Smooth muscle cell (in vitro differentiated cells): ENCODE results near the gene CRB3. TPM values are rescaled to one million over a fixed set of nuclear protein-coding genes. Genes with fewer than 3 reads are reported as not detected.

Source experiments
- DNase-seq: peaks from one replicate; lab custom pipeline; 2025; ENCODE audit not compliant: unreplicated experiment; lab: John Stamatoyannopoulos, UW
- H2AFZ ChIP-seq: fragments of 200-600 bp; sonication (generic); 2 replicates; pipeline ENCODE4 v1.6.0; 2016; ENCODE audit warnings: antibody characterized with exemption, low read depth, mild to moderate bottlenecking
- H3F3A ChIP-seq: fragments of 200-600 bp; sonication (generic); 2 replicates; pipeline ENCODE4 v1.6.0; 2017; ENCODE audit warnings: antibody characterized with exemption, low read depth
- H3K27ac ChIP-seq: fragments of 200-600 bp; sonication (generic); 2 replicates; pipeline ENCODE4 v1.5.1; 2016; ENCODE audit warnings: low read depth, mild to moderate bottlenecking
- H3K27me3 ChIP-seq: fragments of 200-600 bp; sonication (generic); 2 replicates; pipeline ENCODE4 v1.6.1; 2016; ENCODE audit warnings: low read depth, mild to moderate bottlenecking
- H3K36me3 ChIP-seq: fragments of 200-600 bp; sonication (generic); 2 replicates; pipeline ENCODE4 v1.5.1; 2016; ENCODE audit warnings: low read depth
- H3K4me1 ChIP-seq: fragments of 200-600 bp; sonication (generic); 2 replicates; pipeline ENCODE4 v1.5.1; 2016; ENCODE audit warnings: low read depth
- H3K4me2 ChIP-seq: fragments of 200-600 bp; sonication (generic); 2 replicates; pipeline ENCODE4 v1.6.0; 2016; ENCODE audit warnings: mild to moderate bottlenecking
- H3K4me3 ChIP-seq: fragments of 200-600 bp; sonication (generic); 2 replicates; pipeline ENCODE4 v1.5.1; 2016; ENCODE audit warnings: mild to moderate bottlenecking
- H3K79me2 ChIP-seq: fragments of 200-600 bp; sonication (generic); 2 replicates; pipeline ENCODE4 v1.6.0; 2016; ENCODE audit warnings: low read depth, mild to moderate bottlenecking
- H3K9ac ChIP-seq: fragments of 200-600 bp; sonication (generic); 2 replicates; pipeline ENCODE4 v1.6.0; 2016; ENCODE audit warnings: low read depth
- H3K9me3 ChIP-seq: fragments of 200-600 bp; sonication (generic); replicated peaks from 2 replicates; pipeline ENCODE4 v1.5.1; 2016; ENCODE audit warnings: low read depth
- H4K20me1 ChIP-seq: fragments of 200-600 bp; sonication (generic); 2 replicates; pipeline ENCODE4 v1.6.0; 2016; ENCODE audit warnings: low read depth
- CTCF ChIP-seq: fragments of 200-600 bp; sonication (generic); IDR thresholded peaks from 2 replicates; pipeline ENCODE4 v1.5.1; 2017; ENCODE audit warnings: borderline replicate concordance, mild to moderate bottlenecking, antibody characterized with exemption; ENCODE audit not compliant: insufficient read depth, poor library complexity, severe bottlenecking
- WGBS: methylation state at CpG from one replicate; pipeline ENCODE4 v1.1.7; 2016; ENCODE audit warnings: low lambda C conversion rate; 5-methylcytosine and 5-hydroxymethylcytosine counted together
- polyA plus RNA-seq: library from polyadenylated mRNA; unstranded; fragments of >200 nt; fragmentation: Nextera tagmentation; extraction: Ambion mirVana; gene quantifications from 2 replicates; pipeline ENCODE4 v1.2.1, GENCODE V29; 2016
- total RNA-seq: library from RNA; depleted of rRNA; stranded (reverse); fragments of >200 nt; gene quantifications from 2 replicates; pipeline ENCODE4 v1.2.3, GENCODE V29; 2014

CRB3 gene
- total and polyA plus RNA-seq, 2 experiments from 2014 or later: 2.5 to 4.0 TPM

GRCh38 chr19:6446452-6446851, 17.6 kb upstream of the CRB3 start:
- no peaks in the 10 kb centered on the region for H3F3A ChIP-seq

GRCh38 chr19:6448045-6448444, 16.0 kb upstream of the CRB3 start:
- H3K4me2 ChIP-seq: no peak overlapping the region
- TF ChIP-seq CTCF: no peak
- H3K9ac ChIP-seq: no peak overlapping the region
- H4K20me1 ChIP-seq: no peaks in the 10 kb centered on the region
- WGBS: 97% methylated on average over 3 of the region's 3 CpGs
- no peak overlapping the region for H2AFZ ChIP-seq
- no peaks in the 10 kb centered on the region for H3K27me3 ChIP-seq
- no peak for DNase-seq
- peaks cover 7% of the 10 kb centered on the region for H3K36me3 ChIP-seq
- no peaks in the 10 kb centered on the region for H3F3A ChIP-seq
- no peaks in the 10 kb centered on the region for H3K4me1 ChIP-seq
- H3K79me2 ChIP-seq: no peaks in the 10 kb centered on the region
- H3K4me3 ChIP-seq: no peak overlapping the region
- no peaks in the 10 kb centered on the region for H3K9me3 ChIP-seq
- no peak overlapping the region for H3K27ac ChIP-seq

More at GRCh38 chr19:6446452-6446851, 17.6 kb upstream of the CRB3 start:
- no peak for DNase-seq
- H4K20me1 ChIP-seq: no peaks in the 10 kb centered on the region
- H3K4me2 ChIP-seq: no peak overlapping the region
- no peaks in the 10 kb centered on the region for H3K27me3 ChIP-seq
- TF ChIP-seq CTCF: no peak
- H3K9ac ChIP-seq: no peak overlapping the region
- no peak overlapping the region for H3K4me3 ChIP-seq
- WGBS: 91% methylated on average over 3 of the region's 3 CpGs
- no peaks in the 10 kb centered on the region for H3K9me3 ChIP-seq
- H2AFZ ChIP-seq: no peak overlapping the region
- H3K36me3 ChIP-seq: peaks cover 7% of the 10 kb centered on the region
- H3K79me2 ChIP-seq: no peaks in the 10 kb centered on the region
- no peaks in the 10 kb centered on the region for H3K4me1 ChIP-seq
- no peak overlapping the region for H3K27ac ChIP-seq

- Histone ChIP-seq H2AFZ (no peak overlapping the region), H3K4me3 (no peak overlapping the region), H3K4me2 (no peak overlapping the region), H3K9me3 (no peaks in the 10 kb centered on the region), H3K79me2 (no peaks in the 10 kb centered on the region), H4K20me1 (no peaks in the 10 kb centered on the region), H3K4me1 (no peaks in the 10 kb centered on the region), H3K36me3 (peaks cover 20% of the 10 kb centered on the region), H3F3A (no peaks in the 10 kb centered on the region), H3K27ac (no peak overlapping the region), H3K9ac (no peak overlapping the region), H3K27me3 (no peaks in the 10 kb centered on the region)
- WGBS: 99% methylated on average over 5 of the region's 5 CpGs
- no peak for DNase-seq
- TF ChIP-seq CTCF: no peak
Measured at GRCh38 chr19:6450166-6450565, 13.9 kb upstream of the CRB3 start.

GRCh38 chr19:6451583-6452222, 12.4 kb upstream of the CRB3 start:
- no peak overlapping the region for H3K4me3 ChIP-seq
- H3K4me2 ChIP-seq: no peak overlapping the region
- H3K4me1 ChIP-seq: no peaks in the 10 kb centered on the region
- no peak overlapping the region for H3K27ac ChIP-seq
- 96% methylated on average over 7 of the region's 7 CpGs for WGBS
- no peaks in the 10 kb centered on the region for H3K79me2 ChIP-seq
- H3K9me3 ChIP-seq: no peaks in the 10 kb centered on the region
- no peaks in the 10 kb centered on the region for H3K27me3 ChIP-seq
- no peaks in the 10 kb centered on the region for H3F3A ChIP-seq
- no peaks in the 10 kb centered on the region for H4K20me1 ChIP-seq
- peaks cover 17% of the 10 kb centered on the region for H3K36me3 ChIP-seq
- no peak for DNase-seq
- H3K9ac ChIP-seq: no peak overlapping the region
- no peak for TF ChIP-seq CTCF
- no peak overlapping the region for H2AFZ ChIP-seq
